ENCODE data around the gene RNPEPL1.

GRCh38 chr2:240554767-240555493 lies 13.4 kb upstream of the RNPEPL1 start:
- TF ChIP-seq GATA2 (IDR thresholded peaks at IDR 0.05; ENCODE audit: low read depth, low read length), result no peak
- no peak for TF ChIP-seq GATA3 (IDR thresholded peaks at IDR 0.05; ENCODE audit: low read depth, low read length)

Measured in SH-SY5Y (cell line).